Effector CD8-positive, alpha-beta T cell (primary cell): ENCODE data around the gene ARMC9.
"Not testable (repeated sequence)": the region's sequence is repeated elsewhere in the genome, so short reads cannot be mapped to it uniquely, and the experiment has no call there.

ENCODE experiments used
- DNase-seq: peaks from one replicate; lab custom pipeline; 2025; lab: John Stamatoyannopoulos, UW

Gene ARMC9

DNA sequence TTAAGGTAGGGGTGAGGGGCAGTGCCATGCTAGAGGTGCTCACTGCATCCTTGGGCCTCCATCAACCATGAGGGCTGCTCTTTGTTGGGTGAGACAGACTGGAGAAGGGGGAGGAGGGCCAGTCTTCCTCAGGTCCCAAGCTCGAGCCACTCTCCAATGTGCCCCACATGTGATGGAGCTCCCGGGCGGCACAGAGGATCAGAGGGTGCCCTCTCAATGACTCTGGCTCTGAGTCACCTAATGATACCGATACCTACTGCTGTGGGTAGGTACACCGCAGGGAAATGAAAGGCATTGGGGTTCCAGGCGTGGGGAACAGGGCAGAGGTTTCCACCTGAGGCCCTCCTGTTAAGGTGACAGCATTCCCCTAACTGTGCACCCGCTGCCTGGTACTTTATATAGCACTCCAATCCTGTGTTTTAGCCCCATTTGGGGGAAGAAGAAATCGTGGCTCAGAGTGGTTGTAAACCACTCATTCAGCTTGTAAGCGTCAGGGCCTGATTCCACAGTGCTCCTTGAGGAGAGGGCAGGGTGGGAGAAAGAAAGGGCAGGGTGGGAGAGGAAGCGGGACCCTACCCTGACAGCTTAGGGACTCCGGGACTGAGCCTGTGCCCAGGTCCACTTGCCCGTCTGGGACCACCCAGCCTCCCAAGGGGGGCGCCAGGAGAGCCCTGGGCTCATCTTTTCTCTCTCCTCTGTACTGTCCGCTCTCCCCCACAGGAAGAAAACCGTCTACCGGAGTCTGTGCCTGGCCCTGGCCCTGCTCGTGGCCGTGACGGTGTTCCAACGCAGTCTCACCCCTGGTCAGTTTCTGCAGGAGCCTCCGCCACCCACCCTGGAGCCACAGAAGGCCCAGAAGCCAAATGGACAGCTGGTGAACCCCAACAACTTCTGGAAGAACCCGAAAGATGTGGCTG is 198.8 kb downstream of the ARMC9 start:
- no peak for DNase-seq

DNA sequence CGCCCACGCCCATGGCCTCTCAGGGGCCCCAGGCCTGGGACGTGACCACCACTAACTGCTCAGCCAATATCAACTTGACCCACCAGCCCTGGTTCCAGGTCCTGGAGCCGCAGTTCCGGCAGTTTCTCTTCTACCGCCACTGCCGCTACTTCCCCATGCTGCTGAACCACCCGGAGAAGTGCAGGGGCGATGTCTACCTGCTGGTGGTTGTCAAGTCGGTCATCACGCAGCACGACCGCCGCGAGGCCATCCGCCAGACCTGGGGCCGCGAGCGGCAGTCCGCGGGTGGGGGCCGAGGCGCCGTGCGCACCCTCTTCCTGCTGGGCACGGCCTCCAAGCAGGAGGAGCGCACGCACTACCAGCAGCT is 199.5 kb downstream of the ARMC9 start:
- no peak for DNase-seq

DNA sequence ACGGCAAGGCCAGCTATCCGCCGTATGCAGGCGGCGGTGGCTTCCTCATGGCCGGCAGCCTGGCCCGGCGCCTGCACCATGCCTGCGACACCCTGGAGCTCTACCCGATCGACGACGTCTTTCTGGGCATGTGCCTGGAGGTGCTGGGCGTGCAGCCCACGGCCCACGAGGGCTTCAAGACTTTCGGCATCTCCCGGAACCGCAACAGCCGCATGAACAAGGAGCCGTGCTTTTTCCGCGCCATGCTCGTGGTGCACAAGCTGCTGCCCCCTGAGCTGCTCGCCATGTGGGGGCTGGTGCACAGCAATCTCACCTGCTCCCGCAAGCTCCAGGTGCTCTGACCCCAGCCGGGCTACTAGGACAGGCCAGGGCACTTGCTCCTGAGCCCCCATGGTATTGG is 200.2 kb downstream of the ARMC9 start:
- DNase-seq = no peak

DNA sequence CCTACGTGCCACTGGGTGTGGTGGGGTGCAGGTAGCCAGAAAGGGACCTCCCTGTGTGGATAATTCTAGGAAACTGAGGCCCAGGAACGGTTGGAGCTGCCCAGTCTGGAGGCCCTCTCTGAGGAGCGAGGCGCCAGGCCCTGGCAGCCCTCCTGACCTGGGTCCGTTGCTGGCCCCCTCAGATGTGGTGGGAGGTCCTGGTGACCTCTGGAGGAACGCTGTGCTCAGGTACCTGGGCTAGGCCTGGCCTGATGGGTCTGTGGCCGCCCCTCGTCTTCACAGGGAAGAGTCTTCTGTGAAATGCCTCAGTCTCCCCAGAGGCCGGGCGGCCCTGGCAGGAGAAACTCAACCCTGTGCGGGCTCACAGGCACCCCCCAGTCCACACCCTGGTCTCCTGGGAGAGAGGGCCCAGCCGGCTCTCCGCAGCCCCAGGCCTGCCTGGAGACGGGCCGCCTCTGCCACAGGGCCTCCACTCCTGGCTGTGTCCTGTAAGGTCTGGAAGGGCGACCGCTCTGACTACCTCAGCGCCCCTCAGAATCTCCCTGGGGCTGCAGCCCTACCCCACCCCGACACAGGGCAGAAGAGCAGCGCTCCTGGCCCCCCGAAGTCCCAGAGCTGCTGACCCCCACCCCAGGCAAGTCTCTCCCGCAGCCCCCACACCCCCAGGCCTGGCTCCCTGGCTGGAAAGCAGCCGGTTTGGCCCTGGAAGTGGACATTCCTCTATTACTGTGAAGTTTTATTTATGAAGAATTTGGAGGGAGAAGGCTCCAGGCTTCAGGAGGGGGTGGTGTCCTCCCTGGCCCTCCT is 200.8 kb downstream of the ARMC9 start:
- no peak for DNase-seq

GRCh38 chr2:231399853-231400680 is 201.6 kb downstream of the ARMC9 start:
- no peak for DNase-seq

DNA sequence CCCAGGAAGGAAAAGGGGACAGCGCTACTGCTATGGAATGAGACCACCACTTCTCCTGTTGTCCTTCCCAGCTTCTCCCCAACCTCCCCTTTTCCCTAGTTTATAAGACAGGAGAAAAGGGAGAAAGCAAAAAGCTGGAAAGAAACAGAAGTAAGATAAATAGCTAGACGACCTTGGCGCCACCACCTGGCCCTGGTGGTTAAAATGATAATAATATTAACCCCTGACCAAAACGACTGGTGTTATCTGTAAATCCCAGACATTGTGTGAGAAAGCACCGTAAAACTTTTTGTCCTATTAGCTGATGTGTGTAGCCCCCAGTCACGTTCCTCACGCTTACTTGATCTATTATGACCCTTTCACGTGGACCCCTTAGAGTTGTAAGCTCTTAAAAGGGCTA is 202.2 kb downstream of the ARMC9 start:
- DNase-seq = not testable (repeated sequence)

- not testable (repeated sequence) for DNase-seq
Measured at GRCh38 chr2:231401101-231401500, 202.7 kb downstream of the ARMC9 start.

DNA sequence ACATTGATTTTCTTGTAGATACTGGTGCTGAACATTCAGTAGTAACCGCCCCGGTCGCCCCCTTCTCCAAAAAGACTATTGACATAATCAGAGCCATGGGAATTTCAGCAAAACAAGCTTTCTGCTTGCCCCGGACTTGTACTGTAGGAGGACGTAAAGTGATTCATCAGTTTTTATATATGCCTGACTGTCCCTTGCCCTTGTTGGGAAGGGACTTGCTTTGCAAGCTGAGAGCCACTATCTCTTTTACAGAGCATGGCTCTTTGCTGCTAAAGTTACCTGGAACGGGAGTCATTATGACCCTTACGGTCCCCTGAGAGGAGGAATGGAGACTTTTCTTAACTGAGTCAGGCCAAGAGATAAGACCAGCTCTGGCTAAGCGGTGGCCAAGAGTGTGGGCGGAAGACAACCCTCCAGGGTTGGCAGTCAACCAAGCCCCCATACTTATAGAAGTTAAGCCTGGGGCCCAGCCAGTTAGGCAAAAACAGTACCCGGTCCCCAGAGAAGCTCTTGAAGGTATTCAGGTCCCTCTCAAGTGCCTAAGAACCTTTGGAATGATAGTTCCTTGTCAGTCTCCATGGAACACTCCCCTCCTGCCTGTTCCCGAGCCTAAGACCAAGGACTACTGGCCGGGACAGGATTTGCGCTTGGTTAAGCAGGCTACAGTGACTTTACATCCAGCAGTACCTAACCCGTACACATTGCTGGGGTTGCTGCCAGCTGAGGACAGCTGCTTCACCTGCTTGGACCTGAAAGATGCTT is 205.2 kb downstream of the ARMC9 start:
- not testable (repeated sequence) for DNase-seq

DNA sequence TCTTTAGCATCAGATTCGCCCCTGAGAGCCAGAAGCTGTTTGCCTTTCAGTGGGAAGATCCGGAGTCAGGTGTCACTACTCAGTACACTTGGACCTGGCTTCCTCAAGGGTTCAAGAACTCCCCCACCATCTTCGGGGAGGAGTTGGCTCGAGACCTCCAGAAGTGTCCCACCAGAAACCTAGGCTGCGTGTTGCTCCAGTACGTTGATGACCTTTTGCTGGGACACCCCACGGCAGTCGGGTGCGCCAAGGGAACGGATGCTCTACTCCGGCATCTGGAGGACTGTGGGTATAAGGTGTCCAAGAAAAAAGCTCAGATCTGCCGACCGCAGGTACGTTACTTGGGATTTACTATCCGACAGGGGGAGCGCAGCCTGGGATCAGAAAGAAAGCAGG is 205.8 kb downstream of the ARMC9 start:
- DNase-seq = not testable (repeated sequence)

DNA sequence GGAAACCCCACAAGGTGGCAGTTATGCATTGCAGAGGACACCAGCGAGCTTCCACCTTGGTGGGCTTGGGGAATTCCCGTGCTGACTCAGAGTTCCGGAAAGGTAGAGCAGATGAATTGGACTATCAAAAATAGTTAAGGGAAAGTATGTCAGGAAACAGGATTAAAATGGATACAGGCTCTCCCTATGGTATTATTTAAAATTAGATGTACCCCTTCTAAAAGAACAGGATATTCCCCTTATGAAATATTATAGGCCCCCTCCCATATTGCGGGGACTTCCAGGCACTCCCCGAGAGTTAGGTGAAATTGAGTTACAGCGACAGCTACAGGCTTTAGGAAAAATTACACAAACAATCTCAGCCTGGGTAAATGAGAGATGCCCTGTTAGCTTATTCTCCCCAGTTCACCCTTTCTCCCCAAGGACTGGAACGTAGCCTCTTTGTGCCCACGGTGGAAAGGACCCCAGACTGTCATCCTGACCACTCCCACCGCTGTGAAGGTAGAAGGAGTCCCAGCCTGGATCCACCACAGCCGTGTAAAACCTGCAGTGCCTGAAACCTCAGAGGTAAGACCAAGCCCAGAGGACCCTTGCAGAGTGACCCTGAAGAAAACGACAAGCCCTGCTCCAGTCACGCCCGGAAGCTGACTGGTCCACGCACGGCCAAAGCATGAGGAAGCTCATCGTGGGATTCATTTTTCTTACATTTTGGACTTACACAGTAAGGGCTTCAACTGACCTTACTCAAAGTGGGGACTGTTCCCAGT is 207.4 kb downstream of the ARMC9 start:
- not testable (repeated sequence) for DNase-seq

- not testable (repeated sequence) for DNase-seq
Measured at GRCh38 chr2:231407686-231408085, 209.3 kb downstream of the ARMC9 start.

- not testable (repeated sequence) for DNase-seq
Measured at GRCh38 chr2:231408304-231408703, 209.9 kb downstream of the ARMC9 start.

DNA sequence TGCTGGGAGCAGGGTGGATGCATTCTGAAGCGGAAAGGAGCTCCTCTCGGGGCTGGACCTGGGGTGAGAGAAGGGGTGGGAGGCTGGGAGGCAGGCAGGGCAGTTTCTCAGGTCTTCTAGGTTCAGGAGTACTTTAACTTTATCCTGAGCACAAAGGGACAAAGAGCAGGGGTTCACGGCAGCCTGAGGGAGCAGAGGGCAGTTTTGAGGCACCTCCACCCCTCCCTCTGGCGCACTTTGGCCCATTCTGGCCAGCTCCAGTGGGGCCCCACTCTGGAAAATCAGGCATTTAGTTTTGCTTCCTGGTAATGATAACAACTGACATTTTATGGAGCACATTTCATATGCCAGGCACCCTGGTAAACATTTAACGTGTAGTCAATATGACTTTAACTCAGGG is 211.3 kb downstream of the ARMC9 start:
- no peak for DNase-seq

DNA sequence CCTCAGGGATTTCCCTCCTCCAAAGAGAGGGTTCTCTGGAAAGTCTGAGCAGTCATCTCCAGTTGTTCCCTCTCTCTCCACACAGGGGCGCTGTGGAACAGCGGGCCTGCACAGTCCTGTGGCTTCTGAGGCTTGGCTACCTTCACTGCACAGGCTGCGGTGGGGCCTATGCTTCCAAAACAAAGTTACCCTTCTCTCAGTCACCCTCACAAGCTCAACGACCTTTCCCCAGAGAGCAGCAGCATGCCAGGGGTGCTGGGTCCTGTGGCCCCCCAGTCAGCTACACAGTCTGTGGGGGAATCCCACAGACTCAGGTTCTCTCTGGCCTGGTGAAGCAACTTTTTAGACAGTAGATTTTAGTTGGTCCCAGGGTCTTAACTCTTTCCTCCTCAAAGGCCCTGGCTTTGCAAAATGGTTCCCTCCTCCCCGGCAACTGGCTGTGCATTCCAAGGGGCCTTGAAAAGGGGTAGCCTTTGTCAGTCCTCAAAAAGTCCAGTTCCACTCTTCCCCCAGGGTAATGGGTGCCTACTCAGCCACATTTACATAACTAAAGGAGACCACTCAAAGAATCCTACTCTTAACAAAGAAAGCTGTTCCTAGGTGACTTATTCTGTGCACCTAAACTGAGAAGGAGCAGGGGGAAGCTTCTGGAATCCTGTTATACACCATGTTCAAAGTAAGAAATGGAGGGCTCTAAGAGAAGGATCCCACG is 212.0 kb downstream of the ARMC9 start:
- no peak for DNase-seq

DNA sequence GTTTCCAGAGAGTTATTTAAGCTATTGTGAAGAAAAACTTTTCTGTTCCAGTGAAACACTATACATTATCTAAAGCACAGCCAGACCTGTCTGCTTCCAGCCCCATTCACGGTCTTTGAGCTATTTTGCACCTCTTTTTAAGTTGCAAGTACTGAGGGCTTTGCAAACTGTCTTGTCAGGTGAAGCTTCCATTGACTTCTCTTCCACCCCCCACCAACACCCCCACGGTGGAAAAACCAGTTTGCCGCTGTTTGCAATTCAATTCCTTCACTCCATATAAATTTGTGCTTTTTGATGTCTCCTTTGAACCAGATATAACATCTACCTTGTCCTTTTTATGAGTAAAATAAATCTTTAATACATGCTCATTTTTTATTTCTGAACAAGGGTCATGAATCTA is 212.8 kb downstream of the ARMC9 start:
- no peak for DNase-seq

- DNase-seq = peak; percentile 64
Measured at GRCh38 chr2:231411831-231412617, 213.6 kb downstream of the ARMC9 start.

- DNase-seq = no peak
Measured at GRCh38 chr2:231412618-231412963, 214.2 kb downstream of the ARMC9 start.

DNA sequence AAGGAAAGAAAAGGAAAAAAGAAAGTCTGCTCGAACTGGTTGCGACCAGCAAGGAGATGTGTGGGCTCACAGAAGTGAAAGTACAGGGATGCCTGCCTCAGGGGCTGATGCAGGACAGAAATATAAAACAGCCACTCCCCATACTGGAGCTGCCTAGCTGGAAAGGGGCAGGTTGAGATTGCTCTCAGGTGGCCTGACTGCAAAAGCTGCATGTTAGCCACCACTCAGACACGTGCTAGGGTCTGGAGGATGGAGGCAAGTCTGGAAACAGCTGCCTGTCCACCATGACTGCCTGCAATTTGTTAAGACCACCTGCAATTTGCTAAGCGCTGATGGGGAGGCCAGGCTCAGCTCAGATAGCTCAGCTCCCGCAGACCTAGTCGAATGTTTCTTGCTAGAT is 215.0 kb downstream of the ARMC9 start:
- no peak for DNase-seq

- no peak for DNase-seq
Measured at GRCh38 chr2:231413921-231414476, 215.6 kb downstream of the ARMC9 start.
